Measurements from ENCODE around the gene CEP68. TPM values are rescaled to one million over a fixed set of nuclear protein-coding genes. Genes with fewer than 3 reads are reported as not detected.
A peak's percentile ranks its signal among the peaks of the same experiment; 100 is the strongest.

The CEP68 gene
- total RNA-seq, 2 experiments from 2014 or later: 12.8 to 13.3 TPM

DNA sequence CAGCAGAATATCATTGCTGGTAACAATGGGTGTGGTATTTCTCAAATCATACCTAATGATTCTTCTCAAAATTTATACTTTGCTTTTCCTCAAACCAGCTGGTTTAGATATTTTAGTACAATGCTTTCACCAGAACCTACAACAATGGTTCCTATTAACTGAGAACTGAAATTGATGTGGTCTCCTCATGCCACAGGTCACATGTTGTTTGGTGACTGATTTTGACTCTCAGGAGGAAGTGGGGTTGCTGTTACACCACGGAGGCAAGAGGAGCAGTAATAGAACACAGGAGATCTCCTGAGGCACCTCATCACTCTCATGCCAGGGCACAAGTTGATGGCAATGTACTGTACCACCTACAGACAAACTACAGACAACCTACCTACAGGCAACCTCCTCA is 3.0 kb upstream of the CEP68 start:
- H3K4me1 Mint-ChIP-seq: peaks cover 48% of the 10 kb centered on the region
- H3K27me3 Mint-ChIP-seq: peaks cover 7% of the 10 kb centered on the region
- peaks cover 8% of the 10 kb centered on the region for H3K9me3 Mint-ChIP-seq
- ChIA-PET POLR2A (interaction anchor here (0.6 to 6.6 kb wide), 10 partner anchors 10 to 379 kb away, joined by 3 to 58 read pairs (median 4); partner anchors contain the start of genes ACTR2, RAB1A and SPRED2), CTCF (interaction anchor here (0.7 to 5.2 kb wide), 7 partner anchors 11 to 531 kb away, joined by 3 to 37 read pairs (median 3); no protein-coding TSS in a partner anchor)
- peaks cover 11% of the 10 kb centered on the region for H3K36me3 Mint-ChIP-seq (ENCODE audit: low read depth)
- DNase-seq: peak; percentile 77
- H3K27ac Mint-ChIP-seq: peak overlapping the region; percentile 69
- H3K4me3 Mint-ChIP-seq: no peak overlapping the region

DNA sequence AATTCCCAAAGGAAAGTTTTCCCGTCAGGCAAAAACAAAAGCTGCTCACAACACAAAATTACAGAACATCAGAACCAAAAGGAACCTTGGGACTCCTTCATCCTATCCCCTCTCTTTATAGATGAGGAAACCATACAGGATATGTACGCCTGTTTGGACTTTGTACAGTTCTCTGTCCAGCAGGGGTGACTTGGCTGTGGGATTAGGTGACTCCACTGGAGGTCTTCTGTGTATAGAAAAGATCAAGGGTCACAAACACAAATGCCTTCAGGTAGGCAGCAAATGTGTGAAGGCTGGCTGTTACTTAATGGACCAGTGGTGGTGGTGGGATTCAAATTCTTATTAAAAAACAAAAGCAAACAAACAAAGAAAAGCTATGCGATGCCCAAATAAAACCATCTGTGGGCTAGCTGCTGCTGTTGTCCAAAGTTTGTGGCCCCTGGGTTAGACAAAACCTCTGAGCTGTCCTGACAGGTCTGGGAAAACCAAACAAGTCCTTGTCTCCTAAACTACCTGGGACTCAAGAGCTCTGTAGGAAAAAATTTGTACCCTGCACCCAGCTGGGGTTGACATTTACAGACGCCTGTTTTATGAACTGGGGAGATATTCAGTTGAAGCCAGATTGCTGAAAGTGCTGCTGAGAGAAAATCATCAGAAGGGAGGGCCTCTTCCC is 1.3 kb upstream of the CEP68 start:
- Mint-ChIP-seq H3K9me3 (peaks cover 4% of the 10 kb centered on the region), H3K4me1 (peaks cover 59% of the 10 kb centered on the region), H3K4me3 (peak overlapping the region; percentile 94)

DNA sequence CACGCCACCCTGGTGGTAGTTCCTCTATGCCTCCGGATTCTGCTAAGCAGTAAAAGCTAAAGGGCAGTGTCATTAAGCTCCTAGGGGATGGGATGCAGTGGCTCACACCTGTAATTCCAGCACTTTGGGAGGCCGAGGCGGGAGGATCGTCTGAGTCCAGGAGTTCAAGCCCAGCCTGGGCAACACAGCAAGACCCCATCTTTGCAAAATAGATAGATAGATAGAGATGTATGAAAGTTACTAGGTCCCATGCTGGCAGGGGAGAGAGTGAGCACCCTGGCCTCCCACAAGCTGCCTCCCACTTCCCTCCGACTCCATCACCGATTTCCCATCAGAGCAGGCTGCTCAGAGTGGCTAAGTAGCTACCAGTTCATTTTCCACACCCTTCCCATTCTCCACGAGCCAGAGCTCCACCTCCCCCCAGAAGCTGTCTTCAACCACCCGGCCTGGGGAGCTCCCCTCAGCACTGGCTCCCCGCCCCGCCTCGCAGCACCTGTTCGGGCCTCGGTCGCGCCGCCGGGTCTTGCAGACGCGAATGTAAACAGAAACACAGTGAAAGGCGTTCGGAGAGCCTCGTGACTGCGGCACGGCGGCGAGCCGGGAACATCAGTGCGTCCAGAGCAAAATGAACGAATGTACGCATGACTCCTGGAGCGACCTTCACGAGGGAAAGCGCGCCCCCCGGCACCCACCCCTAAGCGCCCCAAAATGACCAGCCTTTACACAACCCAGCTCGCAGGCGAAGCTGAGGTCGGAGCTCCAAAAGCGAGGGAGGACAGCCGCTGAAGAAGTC is 598 bp upstream of the CEP68 start:
- peaks cover 6% of the 10 kb centered on the region for H3K36me3 Mint-ChIP-seq (ENCODE audit: low read depth)
- ChIA-PET CTCF (interaction anchor here (0.6 to 7.4 kb wide), 16 partner anchors 9 to 532 kb away, joined by 3 to 38 read pairs (median 4); partner anchors contain the start of genes ACTR2, AFTPH, RAB1A and SLC1A4), POLR2A (interaction anchor here (0.7 to 6.6 kb wide), 24 partner anchors 8 to 1215 kb away, joined by 3 to 58 read pairs (median 4); partner anchors contain the start of genes ACTR2, AFTPH, RAB1A and SERTAD2)
- peak overlapping the region; percentile 77 for H3K27ac Mint-ChIP-seq
- H3K27me3 Mint-ChIP-seq: peaks cover 7% of the 10 kb centered on the region
- peak overlapping the region; percentile 94 for H3K4me3 Mint-ChIP-seq
- H3K9me3 Mint-ChIP-seq: peaks cover 4% of the 10 kb centered on the region
- H3K4me1 Mint-ChIP-seq: peaks cover 59% of the 10 kb centered on the region
- DNase-seq: no peak

More for the DNA sequence above, 1.3 kb upstream of the CEP68 start:
- no peak for DNase-seq
- POLR2A ChIA-PET: interaction anchor here (0.6 to 6.6 kb wide), 19 partner anchors 7 to 1215 kb away, joined by 3 to 58 read pairs (median 5); partner anchors contain the start of genes ACTR2, RAB1A, SERTAD2 and SLC1A4
- Mint-ChIP-seq H3K27me3 (peaks cover 7% of the 10 kb centered on the region), H3K27ac (no peak overlapping the region), H3K36me3 (ENCODE audit: low read depth) (peaks cover 6% of the 10 kb centered on the region)
- CTCF ChIA-PET: interaction anchor here (0.6 to 7.4 kb wide), 13 partner anchors 10 to 531 kb away, joined by 3 to 38 read pairs (median 4); partner anchors contain the start of genes AFTPH and RAB1A

DNA sequence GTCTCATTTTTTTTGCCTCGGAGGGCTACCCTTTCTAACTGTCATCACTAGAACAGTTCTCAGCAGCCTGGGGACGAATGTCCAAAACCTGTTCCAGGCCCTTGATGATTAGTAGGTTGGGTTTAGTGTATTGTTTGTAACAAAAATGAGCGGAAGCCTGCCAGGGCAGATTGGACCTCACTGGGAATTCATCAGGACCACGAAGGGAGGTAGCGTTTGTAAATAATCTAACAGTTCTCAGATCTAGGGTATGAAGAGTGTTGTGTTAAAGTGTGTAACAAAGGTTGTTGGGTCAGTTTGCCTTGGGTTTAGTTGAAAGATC is 799 bp downstream of the CEP68 start:
- H3K4me1 Mint-ChIP-seq: peaks cover 59% of the 10 kb centered on the region

GRCh38 chr2:65057391-65058052 is 1.3 kb downstream of the CEP68 start:
- H3K4me1 Mint-ChIP-seq: peaks cover 57% of the 10 kb centered on the region
- H3K36me3 Mint-ChIP-seq (ENCODE audit: low read depth): no peaks in the 10 kb centered on the region
- H3K4me3 Mint-ChIP-seq: peak overlapping the region; percentile 75
- ChIA-PET CTCF (interaction anchor here (0.9 to 7.4 kb wide), 4 partner anchors 7 to 140 kb away, joined by 4 to 38 read pairs (median 21); partner anchors contain the start of gene RAB1A), POLR2A (interaction anchor here (0.7 to 6.6 kb wide), 15 partner anchors 9 to 1216 kb away, joined by 3 to 58 read pairs (median 4); partner anchors contain the start of genes ACTR2, AFTPH, RAB1A and SLC1A4)
- peak overlapping the region; percentile 77 for H3K27ac Mint-ChIP-seq
- H3K27me3 Mint-ChIP-seq: no peaks in the 10 kb centered on the region
- no peaks in the 10 kb centered on the region for H3K9me3 Mint-ChIP-seq
- peak; percentile 65 for DNase-seq

More for the DNA sequence above, 799 bp downstream of the CEP68 start:
- DNase-seq: no peak
- ChIA-PET POLR2A (interaction anchor here (0.7 to 6.6 kb wide), 16 partner anchors 9 to 1215 kb away, joined by 3 to 58 read pairs (median 4); partner anchors contain the start of genes ACTR2, AFTPH, RAB1A and SLC1A4), CTCF (interaction anchor here (0.9 to 7.4 kb wide), 5 partner anchors 8 to 139 kb away, joined by 4 to 38 read pairs (median 5); partner anchors contain the start of gene RAB1A)
- Mint-ChIP-seq H3K4me3 (peak overlapping the region; percentile 75), H3K9me3 (no peaks in the 10 kb centered on the region), H3K36me3 (ENCODE audit: low read depth) (no peaks in the 10 kb centered on the region), H3K27ac (peak overlapping the region; percentile 77), H3K27me3 (no peaks in the 10 kb centered on the region)

- POLR2A ChIA-PET: interaction anchor here (1.9 to 6.6 kb wide), 2 partner anchors 71 to 169 kb away, joined by 5 to 58 read pairs; partner anchors contain the start of gene ACTR2
- H3K36me3 Mint-ChIP-seq (ENCODE audit: low read depth): no peaks in the 10 kb centered on the region
These were observed 2.9 kb downstream of the CEP68 start for GRCh38 chr2:65059071-65059470.

DNA sequence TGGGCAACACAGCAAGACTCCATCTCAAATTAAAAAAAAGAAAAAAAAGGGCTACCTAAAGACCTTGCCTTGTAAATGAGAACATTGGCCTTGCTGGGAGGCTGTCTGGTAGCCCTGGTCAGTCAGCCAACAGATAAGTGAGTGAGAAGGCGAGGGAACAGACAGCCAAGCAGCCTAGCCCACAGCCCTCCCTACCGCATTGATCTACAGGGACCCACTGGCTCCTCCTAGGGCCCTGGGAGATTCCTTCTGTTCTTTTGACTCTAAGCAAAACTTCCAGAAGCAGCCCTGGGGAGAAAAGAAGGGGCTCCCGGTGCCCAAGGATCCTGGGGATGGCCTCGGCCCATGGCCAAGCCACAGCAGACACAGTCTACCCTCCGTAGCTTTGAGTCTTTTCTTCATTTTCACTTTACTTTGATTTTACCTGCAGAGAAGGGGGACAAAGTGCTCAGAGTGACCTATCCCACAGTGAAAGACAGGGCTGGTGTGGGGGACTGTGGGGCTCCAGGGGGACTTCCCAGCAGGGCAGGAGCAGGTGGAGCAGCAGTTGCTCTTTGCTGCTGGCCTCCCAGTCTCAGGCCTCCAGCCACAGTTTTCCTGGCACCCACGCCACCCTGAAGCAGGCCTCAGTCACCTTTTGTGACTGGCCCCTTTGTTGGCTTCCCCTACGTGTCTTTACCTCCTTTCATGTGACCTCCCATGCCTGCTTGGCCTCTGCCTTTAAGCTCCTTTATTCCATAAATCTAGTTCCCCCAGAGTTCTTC is 5.1 kb downstream of the CEP68 start:
- no peak for DNase-seq
- no peaks in the 10 kb centered on the region for H3K9me3 Mint-ChIP-seq
- ChIA-PET CTCF (interaction anchor here (1.0 to 7.4 kb wide), 3 partner anchors 68 to 143 kb away, joined by 3 to 38 read pairs (median 12); partner anchors contain the start of gene RAB1A), POLR2A (interaction anchor here (1.8 kb wide), 1 partner anchor 166 kb away, joined by 4 read pairs; the partner anchor contains the start of gene ACTR2)
- no peaks in the 10 kb centered on the region for H3K27me3 Mint-ChIP-seq
- peaks cover 45% of the 10 kb centered on the region for H3K4me1 Mint-ChIP-seq
- no peak overlapping the region for H3K4me3 Mint-ChIP-seq
- H3K36me3 Mint-ChIP-seq (ENCODE audit: low read depth): no peaks in the 10 kb centered on the region
- H3K27ac Mint-ChIP-seq: no peak overlapping the region

More at GRCh38 chr2:65059071-65059470, 2.9 kb downstream of the CEP68 start:
- DNase-seq: no peak
- CTCF ChIA-PET: interaction anchor here (0.6 to 7.4 kb wide), 6 partner anchors 8 to 141 kb away, joined by 3 to 38 read pairs (median 3); no protein-coding TSS in a partner anchor
- no peaks in the 10 kb centered on the region for H3K27me3 Mint-ChIP-seq
- no peak overlapping the region for H3K27ac Mint-ChIP-seq
- H3K4me1 Mint-ChIP-seq: peaks cover 46% of the 10 kb centered on the region
- H3K9me3 Mint-ChIP-seq: no peaks in the 10 kb centered on the region
- H3K4me3 Mint-ChIP-seq: no peak overlapping the region

DNA sequence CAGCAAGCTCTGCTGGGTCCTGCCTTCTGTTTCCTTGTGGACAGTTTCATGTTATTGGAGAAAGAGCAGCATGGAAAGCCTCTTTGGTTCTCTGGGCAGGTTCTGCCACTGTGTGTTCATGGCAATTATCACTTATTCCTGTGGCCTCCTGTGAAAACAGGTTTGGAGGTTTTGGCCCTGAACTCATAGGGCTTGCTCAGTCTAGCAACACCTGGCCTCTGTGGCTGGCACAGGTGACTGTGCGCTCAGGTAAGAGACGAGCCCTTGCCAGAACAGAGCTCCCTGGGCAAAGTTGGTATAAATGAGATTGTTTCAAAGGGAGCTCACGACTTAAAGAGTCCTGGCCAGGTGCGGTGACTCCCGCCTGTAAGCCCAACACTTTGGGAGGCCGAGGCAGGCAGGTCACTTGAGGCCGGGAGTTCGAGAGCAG is 5.7 kb downstream of the CEP68 start:
- Mint-ChIP-seq H3K4me3 (no peak overlapping the region), H3K27ac (no peak overlapping the region), H3K9me3 (no peaks in the 10 kb centered on the region), H3K27me3 (no peaks in the 10 kb centered on the region), H3K36me3 (ENCODE audit: low read depth) (no peaks in the 10 kb centered on the region), H3K4me1 (peaks cover 45% of the 10 kb centered on the region)
- CTCF ChIA-PET: interaction anchor here (1.0 to 7.4 kb wide), 2 partner anchors 68 to 108 kb away, joined by 3 to 38 read pairs; partner anchors contain the start of gene RAB1A
- POLR2A ChIA-PET: no interaction called here
- DNase-seq: no peak

- no peaks in the 10 kb centered on the region for H3K9me3 Mint-ChIP-seq
- peaks cover 40% of the 10 kb centered on the region for H3K4me1 Mint-ChIP-seq
- ChIA-PET POLR2A (no interaction called here), CTCF (interaction anchor here (0.6 to 4.0 kb wide), 14 partner anchors 8 to 1191 kb away, joined by 3 to 82 read pairs (median 14); partner anchors contain the start of genes ACTR2, CEP68 and RAB1A)
- no peak overlapping the region for H3K27ac Mint-ChIP-seq
- DNase-seq: no peak
- no peak overlapping the region for H3K4me3 Mint-ChIP-seq
- H3K27me3 Mint-ChIP-seq: no peaks in the 10 kb centered on the region
- H3K36me3 Mint-ChIP-seq (ENCODE audit: low read depth): no peaks in the 10 kb centered on the region
These were observed 6.9 kb downstream of the CEP68 start for GRCh38 chr2:65062843-65063825.

DNA sequence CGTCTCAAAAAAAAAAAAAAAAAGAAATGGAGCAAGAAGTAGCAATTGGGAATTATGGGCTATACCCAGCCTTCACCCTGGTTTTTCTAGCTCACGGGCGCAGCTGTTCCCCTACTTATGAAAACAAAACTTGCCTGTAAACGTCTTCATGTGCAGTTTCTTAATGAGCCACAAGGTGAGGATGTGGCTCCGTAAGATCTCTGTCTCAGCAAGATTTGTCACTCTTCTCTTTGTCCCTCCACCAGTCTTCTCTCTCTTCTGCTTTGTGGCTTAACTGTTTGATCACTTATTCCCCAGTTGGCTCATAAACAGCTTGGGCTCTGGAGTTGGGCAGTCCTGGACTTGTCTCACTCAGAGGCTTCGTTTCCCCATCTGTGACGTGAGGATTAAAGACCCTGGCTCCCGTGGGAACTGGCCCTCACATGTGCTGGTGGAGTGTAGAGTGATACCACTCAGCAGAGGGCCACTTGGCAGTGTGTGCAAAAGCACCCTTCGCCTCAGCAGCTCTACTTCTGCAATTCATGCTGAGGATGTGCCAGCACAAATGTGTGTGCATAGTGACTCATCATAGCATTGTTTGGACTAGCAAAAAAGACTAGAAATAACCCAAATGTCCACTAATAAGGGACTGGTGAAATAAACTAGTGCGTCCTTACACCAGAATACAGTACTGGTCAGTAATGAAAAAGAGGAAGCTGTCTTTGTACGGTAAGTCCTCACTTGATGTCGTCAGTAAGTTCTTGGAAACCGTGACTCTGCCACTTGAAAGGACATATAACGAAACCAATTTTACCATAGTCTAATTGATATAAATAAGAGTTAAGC is 8.7 kb downstream of the CEP68 start:
- Mint-ChIP-seq H3K27me3 (no peaks in the 10 kb centered on the region), H3K27ac (peak overlapping the region; percentile 76), H3K4me3 (no peak overlapping the region), H3K36me3 (ENCODE audit: low read depth) (peaks cover 2% of the 10 kb centered on the region), H3K4me1 (peaks cover 35% of the 10 kb centered on the region), H3K9me3 (no peaks in the 10 kb centered on the region)
- ChIA-PET POLR2A (interaction anchor here (0.7 to 4.7 kb wide), 10 partner anchors 8 to 234 kb away, joined by 3 to 33 read pairs (median 6); partner anchors contain the start of genes ACTR2, CEP68 and RAB1A), CTCF (interaction anchor here (0.6 to 4.0 kb wide), 49 partner anchors 10 to 510 kb away, joined by 3 to 82 read pairs (median 5); partner anchors contain the start of genes ACTR2, CEP68 and RAB1A)
- DNase-seq: peak; percentile 62

All from activated CD4-positive, alpha-beta memory T cell treated with anti-CD3 and anti-CD28 coated beads, Interleukin-2, amount 10 ng/mL, durations not matched to agents 7 days and 5 days (primary cell).